H1 (cell line): ENCODE results near the gene CRTC3. TPM values are rescaled to one million over a fixed set of nuclear protein-coding genes. Genes with fewer than 3 reads are reported as not detected.

Experiments used
- CTCF ChIA-PET: fragments of 300-600 bp; sonication (Branson Sonifier 250); formaldehyde crosslinking; loops from one replicate; lab custom pipeline; 2021; ENCODE audit not compliant: partially characterized antibody; lab: Charles Lee
- POLR2A ChIA-PET: fragments of 300-600 bp; sonication (Branson Sonifier 250); formaldehyde crosslinking; loops from one replicate; lab custom pipeline; 2021; ENCODE audit warnings: inconsistent platforms; ENCODE audit not compliant: partially characterized antibody; lab: Charles Lee
- DNase-seq, 2 experiments: peaks; one replicate each; pipeline versions ENCODE4 v3.0.0 to v3.0.0-alpha.2; 2010 to 2022; ENCODE audit warnings: low spot score in 2 of 2, low read depth in 1 of 2, mixed read lengths in 1 of 2
- FAIRE-seq: peaks from 2 replicates; lab custom pipeline; 2011; peaks lifted over from hg19 to GRCh38; lab: Jason Lieb, UNC
- H2AFZ ChIP-seq: 2 replicates; pipeline ENCODE4 v1.8.1; 2012; ENCODE audit warnings: low read length, inconsistent platforms
- H2AK5ac ChIP-seq: 2 replicates; pipeline ENCODE4 v1.6.1; 2013; ENCODE audit warnings: low read depth, low read length
- H2BK120ac ChIP-seq: replicated peaks from 2 replicates; pipeline ENCODE3; 2013; ENCODE audit warnings: low read depth, low read length, inconsistent platforms
- H2BK12ac ChIP-seq: 2 replicates; pipeline ENCODE4 v1.6.1; 2013; ENCODE audit warnings: low read depth, low read length
- H2BK15ac ChIP-seq: 2 replicates; pipeline ENCODE4 v1.6.1; 2013; ENCODE audit warnings: low read length
- H2BK20ac ChIP-seq: 2 replicates; pipeline ENCODE4 v1.6.1; 2013; ENCODE audit warnings: low read length
- H2BK5ac ChIP-seq: 2 replicates; pipeline ENCODE4 v1.6.1; 2013; ENCODE audit warnings: low read depth, low read length
- H3K14ac ChIP-seq: 2 replicates; pipeline ENCODE4 v1.6.1; 2013; ENCODE audit warnings: inconsistent platforms; ENCODE audit not compliant: insufficient read length
- H3K18ac ChIP-seq: 2 replicates; pipeline ENCODE4 v1.6.1; 2013; ENCODE audit warnings: low read length; ENCODE audit errors: extremely low read depth
- H3K23ac ChIP-seq: 2 replicates; pipeline ENCODE4 v1.6.1; 2013; ENCODE audit warnings: inconsistent platforms; ENCODE audit not compliant: insufficient read length
- H3K23me2 ChIP-seq: 2 replicates; pipeline ENCODE4 v1.6.1; 2013; ENCODE audit warnings: low read depth, low read length
- H3K27ac ChIP-seq: 2 replicates; pipeline ENCODE4 v1.6.1; 2011; ENCODE audit warnings: low read depth, low read length, inconsistent platforms
- H3K27me3 ChIP-seq, 4 experiments: replicated peaks in 1 of 4; 1 replicate in 1 of 4; 2 replicates in 3 of 4; pipeline versions ENCODE4 v1.6.1 to v1.8.1; 2011 to 2013; ENCODE audit warnings: low read length in 3 of 4, mild to moderate bottlenecking in 3 of 4, inconsistent platforms in 2 of 4, mixed read lengths in 2 of 4, moderate library complexity in 1 of 4; ENCODE audit not compliant: control insufficient read depth in 3 of 4, insufficient read depth in 3 of 4; ENCODE audit errors: extremely low read depth in 1 of 4
- H3K36me3 ChIP-seq, 4 experiments: 2 replicates each; pipeline versions ENCODE4 v1.6.1 to v1.8.1; 2011 to 2013; ENCODE audit warnings: mild to moderate bottlenecking in 4 of 4, low read length in 3 of 4, moderate library complexity in 2 of 4, control low read depth in 1 of 4, inconsistent platforms in 1 of 4; ENCODE audit not compliant: insufficient read depth in 4 of 4, control insufficient read depth in 2 of 4
- H3K4ac ChIP-seq: replicated peaks from 2 replicates; pipeline ENCODE3; 2013; ENCODE audit warnings: low read length, low read depth, mixed read lengths, inconsistent platforms; ENCODE audit not compliant: insufficient read length
- H3K4me1 ChIP-seq, 4 experiments: replicated peaks in 1 of 4; 1 replicate in 1 of 4; 2 replicates in 3 of 4; pipeline versions ENCODE4 v1.6.1 to v1.8.1; 2011 to 2013; ENCODE audit warnings: low read length in 3 of 4, inconsistent platforms in 2 of 4, mixed read lengths in 1 of 4; ENCODE audit not compliant: insufficient read depth in 4 of 4, control insufficient read depth in 3 of 4
- H3K4me2 ChIP-seq, 2 experiments: 2 replicates each; pipeline versions ENCODE4 v1.6.1 to v1.8.1; 2011 to 2013; ENCODE audit warnings: low read depth in 2 of 2, low read length in 2 of 2, control low read depth in 1 of 2, inconsistent platforms in 1 of 2, mild to moderate bottlenecking in 1 of 2; ENCODE audit not compliant: insufficient read depth in 1 of 2
- H3K4me3 ChIP-seq, 4 experiments: fragments of 200-600, 300-600 bp in 1 of 4; sonication (generic), shearing (Covaris generic), sonication (Bioruptor Twin) in 1 of 4; 2 replicates each; pipeline versions ENCODE4 v1.5.1 to v1.8.1; 2011 to 2016; ENCODE audit warnings: low read length in 4 of 4, low read depth in 3 of 4, control low read depth in 2 of 4, inconsistent platforms in 2 of 4, mild to moderate bottlenecking in 2 of 4, mixed read lengths in 1 of 4, moderate library complexity in 1 of 4; ENCODE audit not compliant: insufficient read depth in 2 of 4; ENCODE audit errors: extremely low read depth in 1 of 4
- H3K56ac ChIP-seq: replicated peaks from 2 replicates; pipeline ENCODE3; 2013; ENCODE audit warnings: low read depth, mild to moderate bottlenecking, mixed read lengths, low read length, inconsistent platforms; ENCODE audit not compliant: insufficient read length
- H3K79me1 ChIP-seq: 2 replicates; pipeline ENCODE4 v1.6.1; 2013; ENCODE audit warnings: low read depth, low read length, control low read depth
- H3K79me2 ChIP-seq, 2 experiments: 2 replicates each; pipeline versions ENCODE4 v1.6.1 to v1.8.1; 2012 to 2013; ENCODE audit warnings: low read length in 2 of 2, mild to moderate bottlenecking in 2 of 2, inconsistent platforms in 1 of 2; ENCODE audit not compliant: insufficient read depth in 2 of 2, control insufficient read depth in 1 of 2
- H3K9ac ChIP-seq, 4 experiments: replicated peaks in 1 of 4; 1 replicate in 1 of 4; 2 replicates in 3 of 4; pipeline versions ENCODE4 v1.6.1 to v1.8.1; 2011 to 2013; ENCODE audit warnings: low read depth in 3 of 4, low read length in 3 of 4, control low read depth in 2 of 4, mild to moderate bottlenecking in 2 of 4, moderate library complexity in 2 of 4, inconsistent platforms in 1 of 4; ENCODE audit errors: extremely low read depth in 1 of 4
- H3K9me3 ChIP-seq, 2 experiments: 2 replicates each; pipeline versions ENCODE4 v1.6.1 to v1.8.1; 2012 to 2013; ENCODE audit warnings: mild to moderate bottlenecking in 2 of 2, moderate library complexity in 2 of 2, control low read depth in 1 of 2, inconsistent platforms in 1 of 2, low read depth in 1 of 2, low read length in 1 of 2, mixed read lengths in 1 of 2; ENCODE audit not compliant: insufficient read depth in 2 of 2
- H4K20me1 ChIP-seq, 2 experiments: replicated peaks in 1 of 2; 2 replicates each; pipeline versions ENCODE3 to v1.8.1; 2011 to 2013; ENCODE audit warnings: inconsistent platforms in 2 of 2, low read length in 2 of 2, mild to moderate bottlenecking in 1 of 2; ENCODE audit not compliant: insufficient read depth in 2 of 2, control insufficient read depth in 1 of 2
- H4K5ac ChIP-seq: 2 replicates; pipeline ENCODE4 v1.6.1; 2013; ENCODE audit warnings: low read length, low read depth, mixed read lengths, inconsistent platforms; ENCODE audit not compliant: insufficient read length
- H4K8ac ChIP-seq: 2 replicates; pipeline ENCODE4 v1.8.0; 2013; ENCODE audit warnings: mild to moderate bottlenecking, moderate library complexity, low read length, inconsistent platforms; ENCODE audit not compliant: insufficient read depth; ENCODE audit errors: extremely low read depth
- H4K91ac ChIP-seq: replicated peaks from 2 replicates; pipeline ENCODE3; 2013; ENCODE audit warnings: low read length, mixed read lengths, inconsistent platforms; ENCODE audit not compliant: insufficient read length
- EGR1 ChIP-seq: IDR thresholded peaks from 2 replicates; pipeline ENCODE4 v1.6.1; 2011; ENCODE audit warnings: low read depth, low read length, borderline replicate concordance
- HDAC2 ChIP-seq, 2 experiments: fragments of 300-600 bp in 1 of 2; sonication (generic) in 1 of 2; IDR thresholded peaks; 2 replicates each; pipeline ENCODE4 v1.6.1; 2011 to 2012; ENCODE audit warnings: low read depth in 2 of 2, low read length in 2 of 2, mild to moderate bottlenecking in 2 of 2, moderate library complexity in 2 of 2, borderline replicate concordance in 1 of 2, inconsistent platforms in 1 of 2
- KDM4A ChIP-seq: IDR thresholded peaks from one replicate; pipeline ENCODE4 v1.7.1; 2012; ENCODE audit warnings: low read depth, mild to moderate bottlenecking, moderate library complexity, low read length, inconsistent platforms; ENCODE audit not compliant: severe bottlenecking
- SIN3A ChIP-seq, 2 experiments: IDR thresholded peaks in 1 of 2; conservative IDR thresholded peaks in 1 of 2; 2 replicates each; pipeline ENCODE4 v1.6.1; 2011 to 2012; ENCODE audit warnings: low read length in 2 of 2, improper control_type of control experiment in 1 of 2, low read depth in 1 of 2, mild to moderate bottlenecking in 1 of 2
- SP1 ChIP-seq: IDR thresholded peaks from 2 replicates; pipeline ENCODE4 v1.6.1; 2011; ENCODE audit warnings: low read depth, low read length
- SRF ChIP-seq: IDR thresholded peaks from 2 replicates; pipeline ENCODE4 v1.6.1; 2011; ENCODE audit warnings: mild to moderate bottlenecking, low read depth, low read length, moderate library complexity
- WGBS, 2 experiments: shearing (Covaris generic) in 1 of 2; methylation state at CpG; one replicate each; pipeline versions ENCODE4 v1.1.6 to v1.1.7; 2013 to 2015; ENCODE audit warnings: low lambda C conversion rate in 2 of 2, mixed read lengths in 2 of 2, inconsistent platforms in 1 of 2, low coverage in 1 of 2, missing lambda C conversion rate in 1 of 2; ENCODE audit not compliant: insufficient replicate concordance in 2 of 2, insufficient coverage in 1 of 2, insufficient read length in 1 of 2; ENCODE audit errors: extremely low coverage in 1 of 2, missing lambda C conversion rate in 1 of 2; 5-methylcytosine and 5-hydroxymethylcytosine counted together
- polyA plus RNA-seq, 7 experiments: library from polyadenylated mRNA; depleted of rRNA in 3 of 7; stranded (reverse) in 5 of 7; unstranded in 2 of 7; fragments of >200 nt in 5 of 7; fragments of 200-250 nt in 2 of 7; gene quantifications; 1 replicate in 5 of 7; 2 replicates in 1 of 7; 4 replicates in 1 of 7; pipeline versions ENCODE4 v1.2.1 to v1.2.3, GENCODE V29; 2011 to 2013; ENCODE audit warnings: missing spikeins in 2 of 7, mixed read lengths in 2 of 7
- total RNA-seq: library from RNA; stranded (reverse); fragmentation: NEBNext Ultra II Directional; extraction: Animal tissue kit (Norgen Biotek cat#: 25700); gene quantifications from 2 replicates; pipeline ENCODE4 v1.2.1, GENCODE V29; 2021

CRTC3 gene
- total and polyA plus RNA-seq, 2 of the 8 experiments (the other 6 are each of a cell fraction or from before 2014, with no cell fraction given) = 5.0 to 5.3 TPM

- no peak overlapping the region for H3K23ac ChIP-seq
- H2BK15ac ChIP-seq = no peak overlapping the region
- no peak overlapping the region for H2BK20ac ChIP-seq
- ChIA-PET POLR2A (no interaction called here), CTCF (interaction anchor here (0.6 to 1.5 kb wide), 7 partner anchors 10 to 240 kb away, joined by 3 to 6 read pairs (median 3); no protein-coding TSS in a partner anchor)
- no peak overlapping the region for H3K27ac ChIP-seq
- no peak overlapping the region for H4K8ac ChIP-seq
- FAIRE-seq = no peak
- H3K9ac ChIP-seq = no peak overlapping the region
- no peaks in the 10 kb centered on the region for H3K79me2 ChIP-seq
- H3K56ac ChIP-seq = no peak overlapping the region
- H3K14ac ChIP-seq = no peak overlapping the region
- H3K18ac ChIP-seq = no peak overlapping the region
- no peaks in the 10 kb centered on the region for H3K9me3 ChIP-seq
- no peak overlapping the region for H2AK5ac ChIP-seq
- no peak overlapping the region for H3K4me3 ChIP-seq
- H3K4me1 ChIP-seq = no peaks in the 10 kb centered on the region
- H3K23me2 ChIP-seq = peaks cover 2% of the 10 kb centered on the region; the same call in 1 of the 2 replicates
- no peaks in the 10 kb centered on the region for H4K20me1 ChIP-seq
- no peak overlapping the region for H3K4ac ChIP-seq
- no peak overlapping the region for H3K4me2 ChIP-seq
- H2BK120ac ChIP-seq = no peak overlapping the region
- H3K36me3 ChIP-seq = no peaks in the 10 kb centered on the region
- H3K27me3 ChIP-seq = no peaks in the 10 kb centered on the region
- TF ChIP-seq SP1 (no peak), HDAC2 (IDR thresholded peaks at IDR 0.05; ENCODE audit: borderline replicate concordance in 1 of 2, low read depth in 2 of 2, low read length in 2 of 2) (no peak), KDM4A (no peak), SIN3A (conservative IDR thresholded peaks at IDR 0.05 in 1 of 2, IDR thresholded peaks at IDR 0.05 in 1 of 2; ENCODE audit: low read depth in 1 of 2, low read length in 2 of 2) (no peak), EGR1 (no peak), SRF (no peak)
- TF ChIP-seq, all 59 proteins: peak for 0
- Histone ChIP-seq H4K5ac (no peak overlapping the region), H4K91ac (no peak overlapping the region), H2BK12ac (no peak overlapping the region), H2AFZ (peak overlapping the region; percentile 93; the same call in 1 of the 2 replicates), H3K79me1 (no peaks in the 10 kb centered on the region), H2BK5ac (no peak overlapping the region)
- 90% methylated on average over 5 of the region's 5 CpGs; no CpG with 5 or more reads in 1 of the 2 experiments for WGBS, 2 experiments
- DNase-seq = no peak
These were observed 9.4 kb upstream of the CRTC3 start for GRCh38 chr15:90520365-90520764.
